Fibroblast of skin of left quadriceps (primary cell): Measurements from ENCODE around the gene PAEP.

ENCODE experiments used
- DNase-seq, 2 experiments: peaks; one replicate each; pipeline ENCODE4 v3.0.0-alpha.2; 2013; ENCODE audit warnings: low read depth in 2 of 2

The PAEP gene

GRCh38 chr9:135551031-135551430 is 10.5 kb upstream of the PAEP start:
- no peak for DNase-seq

- DNase-seq: no peak
Measured at GRCh38 chr9:135551456-135551855, 10.1 kb upstream of the PAEP start.

GRCh38 chr9:135552021-135552697 is 9.4 kb upstream of the PAEP start:
- DNase-seq: no peak

- DNase-seq: no peak
Measured at GRCh38 chr9:135552698-135553171, 8.8 kb upstream of the PAEP start.

GRCh38 chr9:135554718-135555117 is 6.8 kb upstream of the PAEP start:
- no peak for DNase-seq

- DNase-seq: no peak
Measured at GRCh38 chr9:135555203-135555602, 6.4 kb upstream of the PAEP start.

GRCh38 chr9:135555910-135556309 is 5.6 kb upstream of the PAEP start:
- DNase-seq: no peak

- no peak for DNase-seq
Measured at GRCh38 chr9:135559606-135560005, 1.9 kb upstream of the PAEP start.

GRCh38 chr9:135562235-135562745 is 734 bp downstream of the PAEP start:
- no peak for DNase-seq

- DNase-seq: no peak
Measured at GRCh38 chr9:135563039-135563476, 1.5 kb downstream of the PAEP start.

GRCh38 chr9:135563858-135564257 is 2.3 kb downstream of the PAEP start:
- no peak for DNase-seq

- no peak for DNase-seq
Measured at GRCh38 chr9:135565141-135565628, 3.6 kb downstream of the PAEP start.

- no peak for DNase-seq
Measured at GRCh38 chr9:135565636-135566035, 4.1 kb downstream of the PAEP start.

- DNase-seq: no peak
Measured at GRCh38 chr9:135566552-135566951, 5.0 kb downstream of the PAEP start.

- DNase-seq: no peak
Measured at GRCh38 chr9:135567311-135567710, 5.8 kb downstream of the PAEP start.

GRCh38 chr9:135568026-135568425 is 6.5 kb downstream of the PAEP start:
- DNase-seq: no peak

GRCh38 chr9:135570456-135570855 is 8.9 kb downstream of the PAEP start:
- DNase-seq: no peak

GRCh38 chr9:135572233-135572632 is 10.7 kb downstream of the PAEP start:
- no peak for DNase-seq

GRCh38 chr9:135573124-135573523 is 11.6 kb downstream of the PAEP start:
- no peak for DNase-seq

- DNase-seq: no peak
Measured at GRCh38 chr9:135574331-135574730, 12.8 kb downstream of the PAEP start.

- no peak for DNase-seq
Measured at GRCh38 chr9:135574943-135575342, 13.4 kb downstream of the PAEP start.

GRCh38 chr9:135575995-135576631 is 14.6 kb downstream of the PAEP start:
- DNase-seq: no peak

GRCh38 chr9:135577256-135577655 is 15.7 kb downstream of the PAEP start:
- no peak for DNase-seq
